ENCODE results near the gene TMEM81.

Gene TMEM81

GRCh38 chr1:205038132-205038786, 46.0 kb downstream of the TMEM81 start:
- H3K4me3 ChIP-seq (ENCODE audit: low read depth, low read length): no peak overlapping the region
- in situ Hi-C loops (cut with HindIII; ENCODE audit: low sequenced_read_pairs): no loop called here
- no peak for TF ChIP-seq CTCF (IDR thresholded peaks at IDR 0.05; ENCODE audit: low read depth, low read length, missing control alignments)
- DNase-seq (ENCODE audit: low read depth): no peak

- DNase-seq (ENCODE audit: low read depth): no peak
- in situ Hi-C loops (cut with HindIII; ENCODE audit: low sequenced_read_pairs): no loop called here
- no peak for TF ChIP-seq CTCF (IDR thresholded peaks at IDR 0.05; ENCODE audit: low read depth, low read length, missing control alignments)
- no peak overlapping the region for H3K4me3 ChIP-seq (ENCODE audit: low read depth, low read length)
Observed at GRCh38 chr1:205037539-205037938, 46.7 kb downstream of the TMEM81 start.

All from astrocyte of the cerebellum (primary cell).